GM12874 (cell line): ENCODE results near the gene AQP3.

Experiments used
- TF ChIP-seq, protein P1 (sequence below): IDR thresholded peaks from 2 replicates; pipeline ENCODE4 v1.5.1; 2011; ENCODE audit warnings: low read depth, mild to moderate bottlenecking, control low read depth, low read length, moderate library complexity; ENCODE audit not compliant: insufficient read depth

AQP3 gene

GRCh38 chr9:33449715-33450114 is 2.3 kb upstream of the AQP3 start:
- TF ChIP-seq, protein P1, sequence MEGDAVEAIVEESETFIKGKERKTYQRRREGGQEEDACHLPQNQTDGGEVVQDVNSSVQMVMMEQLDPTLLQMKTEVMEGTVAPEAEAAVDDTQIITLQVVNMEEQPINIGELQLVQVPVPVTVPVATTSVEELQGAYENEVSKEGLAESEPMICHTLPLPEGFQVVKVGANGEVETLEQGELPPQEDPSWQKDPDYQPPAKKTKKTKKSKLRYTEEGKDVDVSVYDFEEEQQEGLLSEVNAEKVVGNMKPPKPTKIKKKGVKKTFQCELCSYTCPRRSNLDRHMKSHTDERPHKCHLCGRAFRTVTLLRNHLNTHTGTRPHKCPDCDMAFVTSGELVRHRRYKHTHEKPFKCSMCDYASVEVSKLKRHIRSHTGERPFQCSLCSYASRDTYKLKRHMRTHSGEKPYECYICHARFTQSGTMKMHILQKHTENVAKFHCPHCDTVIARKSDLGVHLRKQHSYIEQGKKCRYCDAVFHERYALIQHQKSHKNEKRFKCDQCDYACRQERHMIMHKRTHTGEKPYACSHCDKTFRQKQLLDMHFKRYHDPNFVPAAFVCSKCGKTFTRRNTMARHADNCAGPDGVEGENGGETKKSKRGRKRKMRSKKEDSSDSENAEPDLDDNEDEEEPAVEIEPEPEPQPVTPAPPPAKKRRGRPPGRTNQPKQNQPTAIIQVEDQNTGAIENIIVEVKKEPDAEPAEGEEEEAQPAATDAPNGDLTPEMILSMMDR: no peak

DNA sequence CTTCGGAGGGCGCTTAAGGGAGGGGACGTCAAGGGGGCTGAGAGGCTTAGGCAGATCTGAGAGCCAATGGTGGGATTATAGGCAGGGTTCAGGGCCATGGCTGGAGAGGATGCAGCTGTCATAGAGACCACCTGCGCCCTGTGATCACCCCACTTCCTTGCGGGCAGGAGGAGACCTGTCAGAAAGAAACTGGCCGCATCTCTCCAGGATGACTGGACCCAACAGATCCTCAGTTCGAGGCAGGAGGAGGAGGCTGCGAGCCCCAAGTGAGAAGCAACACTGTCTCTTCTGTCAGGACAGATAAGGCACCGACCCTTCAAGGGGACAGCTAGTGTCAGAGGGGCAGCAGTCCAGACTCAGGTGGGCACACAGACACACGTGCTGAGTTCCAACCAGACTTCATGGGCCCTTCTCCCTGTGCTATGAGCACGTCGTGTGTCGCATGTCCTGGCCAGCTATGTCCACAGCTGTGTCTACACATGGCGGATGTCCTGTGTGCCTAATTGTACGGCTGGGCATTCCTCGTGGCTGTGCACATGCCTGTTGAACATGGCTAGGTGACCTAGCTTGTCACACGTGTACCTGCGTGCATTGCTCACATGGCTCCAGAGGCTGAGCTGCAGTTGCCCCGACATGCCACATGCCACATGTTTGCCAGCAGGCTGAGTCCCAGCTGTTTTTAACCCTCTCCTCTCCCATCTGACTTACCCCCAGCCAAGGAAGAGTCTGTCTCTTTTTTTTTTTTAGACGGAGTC is 583 bp upstream of the AQP3 start:
- TF ChIP-seq, protein P1: no peak

GRCh38 chr9:33446240-33446945 is 1.0 kb downstream of the AQP3 start:
- TF ChIP-seq, protein P1: no peak

DNA sequence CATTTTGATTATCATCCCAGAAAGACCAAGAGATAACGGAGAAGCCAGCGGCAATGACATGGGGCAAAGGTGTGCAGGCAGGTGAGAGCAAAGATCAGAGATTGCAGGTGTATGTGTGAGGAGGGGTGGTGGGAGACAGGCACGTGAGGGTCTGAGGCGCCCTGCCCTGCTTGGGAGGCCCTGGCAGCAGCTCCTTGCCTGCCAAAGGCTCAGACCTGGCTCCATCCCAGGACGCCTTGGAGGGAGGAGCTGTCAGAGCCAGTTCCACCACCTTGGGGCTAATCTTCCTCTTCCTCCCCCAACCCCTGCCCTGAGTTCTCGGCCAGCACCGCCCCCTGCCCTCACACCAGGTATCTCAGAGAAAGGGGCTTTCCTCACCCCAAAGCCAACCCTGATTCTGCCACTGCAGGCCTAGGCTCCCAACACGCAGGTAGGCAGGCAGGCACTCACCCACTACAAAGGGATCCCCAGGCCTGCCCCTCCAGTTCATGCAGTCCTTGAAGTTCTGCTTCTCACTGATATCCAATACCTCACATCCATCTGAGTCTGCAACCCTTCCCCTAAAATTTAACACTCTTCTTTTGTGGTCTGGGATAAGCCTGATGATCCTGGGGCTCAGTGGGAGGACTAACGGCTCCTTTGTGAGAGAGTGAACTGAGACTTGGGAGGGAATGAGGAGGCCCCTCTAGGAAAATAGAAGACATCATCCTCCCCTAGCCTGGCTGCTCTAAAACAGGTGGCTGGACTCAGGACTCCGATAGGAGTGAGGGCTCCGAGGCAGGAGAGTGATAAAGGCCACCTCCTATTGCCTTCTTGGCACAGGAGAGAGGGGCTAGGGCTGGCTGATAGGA is 1.8 kb downstream of the AQP3 start:
- TF ChIP-seq, protein P1: no peak

GRCh38 chr9:33443464-33444154 is 3.8 kb downstream of the AQP3 start:
- TF ChIP-seq, protein P1: no peak

DNA sequence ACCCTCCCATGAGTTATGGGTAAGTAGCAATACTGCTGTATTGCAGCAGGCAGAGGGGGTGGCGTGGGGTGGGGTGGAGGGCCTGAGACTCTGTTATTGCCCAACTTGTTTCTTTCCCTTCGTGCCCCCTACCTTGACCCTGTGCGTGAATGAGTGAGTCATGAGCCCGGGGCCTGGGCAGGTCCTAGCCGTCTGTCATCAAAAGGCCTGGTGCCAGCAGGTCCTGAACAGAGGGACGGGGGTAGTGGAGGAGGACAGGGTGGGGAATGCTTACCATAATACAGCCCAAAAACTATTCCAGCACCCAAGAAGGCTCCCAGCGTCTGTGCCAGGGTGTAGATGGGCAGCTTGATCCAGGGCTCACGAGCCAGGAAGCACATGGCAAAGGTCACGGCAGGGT is 4.3 kb downstream of the AQP3 start:
- TF ChIP-seq, protein P1: no peak
